ENCODE measurements around the gene PNCK. TPM values are rescaled to one million over a fixed set of nuclear protein-coding genes. Genes with fewer than 3 reads are reported as not detected.

The PNCK gene
- total and polyA plus RNA-seq, 12 donors: 0.42 to 6.5 (median 1.2) TPM; not detected in 2

GRCh38 chrX:153642051-153642654, 31.5 kb downstream of the PNCK start:
- WGBS, 4 donors: 0 to 26% (median 3%) methylated on average over 10 to 41 of the region's 62 CpGs; no CpG with 5 or more reads in 1 of the 4 donors
- intact Hi-C loops (cut with DNase I): loop anchor here in 1 of 2 donors (10.0 kb wide), 1 partner anchor 87 kb away; no protein-coding TSS in a partner anchor

GRCh38 chrX:153641627-153642026, 32.0 kb downstream of the PNCK start:
- Histone ChIP-seq H3K4me1 (replicated peaks in 1 of 2) (peaks cover 0 to 6% of the 10 kb centered on the region in 2 donors), H3K36me3 (replicated peaks in 1 of 2) (no peaks in the 10 kb centered on the region), H3K27ac (no peak overlapping the region), H3K4me3 (no peak overlapping the region), H3K27me3 (peaks cover 42% of the 10 kb centered on the region), H3K9me3 (replicated peaks in 1 of 3) (no peaks in the 10 kb centered on the region)
- no peak for DNase-seq
- 21 to 43% (median 23%) methylated on average over 8 of the region's 8 CpGs; no CpG with 5 or more reads in 1 of the 4 donors for WGBS, 4 donors
- TF ChIP-seq POLR2A (IDR thresholded peaks at IDR 0.05) (no peak), CTCF (IDR thresholded peaks at IDR 0.05) (no peak)
- intact Hi-C loops (cut with DNase I): loop anchor here in 1 of 2 donors (10.0 kb wide), 1 partner anchor 87 kb away; no protein-coding TSS in a partner anchor

More at GRCh38 chrX:153642051-153642654, 31.5 kb downstream of the PNCK start:
- Histone ChIP-seq H3K4me3 (no peak overlapping the region), H3K36me3 (replicated peaks in 1 of 2) (no peaks in the 10 kb centered on the region), H3K4me1 (replicated peaks in 1 of 2) (peaks cover 0 to 6% of the 10 kb centered on the region in 2 donors), H3K27me3 (peaks cover 48% of the 10 kb centered on the region), H3K27ac (no peak overlapping the region), H3K9me3 (replicated peaks in 1 of 3) (no peaks in the 10 kb centered on the region)
- peak in 1 of 7 donors; percentile 5 for DNase-seq
- TF ChIP-seq POLR2A (IDR thresholded peaks at IDR 0.05) (no peak), CTCF (IDR thresholded peaks at IDR 0.05) (no peak)

GRCh38 chrX:153640736-153641575, 32.7 kb downstream of the PNCK start:
- peak in 1 of 7 donors; percentile 9 for DNase-seq
- no peak overlapping the region for H3K4me3 ChIP-seq
- H3K4me1 ChIP-seq (replicated peaks in 1 of 2): peaks cover 0 to 6% of the 10 kb centered on the region in 2 donors
- 60 to 83% (median 72%) methylated on average over 5 to 26 of the region's 26 CpGs for WGBS, 4 donors
- no peaks in the 10 kb centered on the region for H3K36me3 ChIP-seq (replicated peaks in 1 of 2)
- TF ChIP-seq CTCF (IDR thresholded peaks at IDR 0.05): no peak
- no peak for TF ChIP-seq POLR2A (IDR thresholded peaks at IDR 0.05)
- H3K9me3 ChIP-seq (replicated peaks in 1 of 3): no peaks in the 10 kb centered on the region
- intact Hi-C loops (cut with DNase I): loop anchor here in 1 of 2 donors (10.0 kb wide), 1 partner anchor 86 kb away; no protein-coding TSS in a partner anchor
- H3K27ac ChIP-seq: no peak overlapping the region
- H3K27me3 ChIP-seq: peaks cover 36% of the 10 kb centered on the region

All from adrenal gland (tissue), 12 donors.